ENCODE results near the gene PDE1C.

Gene PDE1C

GRCh38 chr7:31997423-31997822 is 72.8 kb downstream of the PDE1C start:
- DNase-seq: no peak

- no peak for DNase-seq
These were observed 75.1 kb downstream of the PDE1C start for GRCh38 chr7:31995134-31995533.

GRCh38 chr7:31991846-31992245 is 78.4 kb downstream of the PDE1C start:
- no peak for DNase-seq

- no peak for DNase-seq
These were observed 78.8 kb downstream of the PDE1C start for GRCh38 chr7:31991406-31991805.

GRCh38 chr7:31986878-31987518 is 83.2 kb downstream of the PDE1C start:
- DNase-seq: no peak

- peak in 1 of 51 donors; percentile 30 for DNase-seq
These were observed 87.2 kb downstream of the PDE1C start for GRCh38 chr7:31982962-31983361.

GRCh38 chr7:31981874-31982390 is 88.3 kb downstream of the PDE1C start:
- no peak for DNase-seq

GRCh38 chr7:31979690-31980330 is 90.4 kb downstream of the PDE1C start:
- DNase-seq: no peak

- no peak for DNase-seq
These were observed 94.7 kb downstream of the PDE1C start for GRCh38 chr7:31975546-31975945.

- no peak for DNase-seq
These were observed 95.9 kb downstream of the PDE1C start for GRCh38 chr7:31974351-31974750.

- DNase-seq: no peak
These were observed 99.0 kb downstream of the PDE1C start for GRCh38 chr7:31971049-31971667.

GRCh38 chr7:31970501-31970900 is 99.7 kb downstream of the PDE1C start:
- DNase-seq: no peak

GRCh38 chr7:31963569-31964175 is 106.5 kb downstream of the PDE1C start:
- no peak for DNase-seq

GRCh38 chr7:31962246-31962645 is 108.0 kb downstream of the PDE1C start:
- no peak for DNase-seq

GRCh38 chr7:31958226-31958625 is 112.0 kb downstream of the PDE1C start:
- DNase-seq: no peak

- DNase-seq: no peak
These were observed 112.5 kb downstream of the PDE1C start for GRCh38 chr7:31957756-31958155.

GRCh38 chr7:31957090-31957720 is 113.0 kb downstream of the PDE1C start:
- no peak for DNase-seq

GRCh38 chr7:31955641-31956040 is 114.6 kb downstream of the PDE1C start:
- no peak for DNase-seq

- no peak for DNase-seq
These were observed 115.2 kb downstream of the PDE1C start for GRCh38 chr7:31955021-31955420.

- no peak for DNase-seq
These were observed 115.7 kb downstream of the PDE1C start for GRCh38 chr7:31954500-31954899.

GRCh38 chr7:31953432-31953831 is 116.8 kb downstream of the PDE1C start:
- no peak for DNase-seq
